Endometrium (tissue), 2 donors: ENCODE data around the gene SMAP1.

Source experiments
- FAIRE-seq: peaks from 2 replicates; lab custom pipeline; 2012; peaks lifted over from hg19 to GRCh38; lab: Jason Lieb, UNC
- donor health status: control.
- donor health status: control.

Gene SMAP1

GRCh38 chr6:70843328-70843918 lies 175.7 kb downstream of the SMAP1 start:
- FAIRE-seq = no peak

GRCh38 chr6:70844301-70844700 lies 176.6 kb downstream of the SMAP1 start:
- FAIRE-seq = no peak

- no peak for FAIRE-seq
These were observed 178.6 kb downstream of the SMAP1 start for GRCh38 chr6:70846207-70846835.

DNA sequence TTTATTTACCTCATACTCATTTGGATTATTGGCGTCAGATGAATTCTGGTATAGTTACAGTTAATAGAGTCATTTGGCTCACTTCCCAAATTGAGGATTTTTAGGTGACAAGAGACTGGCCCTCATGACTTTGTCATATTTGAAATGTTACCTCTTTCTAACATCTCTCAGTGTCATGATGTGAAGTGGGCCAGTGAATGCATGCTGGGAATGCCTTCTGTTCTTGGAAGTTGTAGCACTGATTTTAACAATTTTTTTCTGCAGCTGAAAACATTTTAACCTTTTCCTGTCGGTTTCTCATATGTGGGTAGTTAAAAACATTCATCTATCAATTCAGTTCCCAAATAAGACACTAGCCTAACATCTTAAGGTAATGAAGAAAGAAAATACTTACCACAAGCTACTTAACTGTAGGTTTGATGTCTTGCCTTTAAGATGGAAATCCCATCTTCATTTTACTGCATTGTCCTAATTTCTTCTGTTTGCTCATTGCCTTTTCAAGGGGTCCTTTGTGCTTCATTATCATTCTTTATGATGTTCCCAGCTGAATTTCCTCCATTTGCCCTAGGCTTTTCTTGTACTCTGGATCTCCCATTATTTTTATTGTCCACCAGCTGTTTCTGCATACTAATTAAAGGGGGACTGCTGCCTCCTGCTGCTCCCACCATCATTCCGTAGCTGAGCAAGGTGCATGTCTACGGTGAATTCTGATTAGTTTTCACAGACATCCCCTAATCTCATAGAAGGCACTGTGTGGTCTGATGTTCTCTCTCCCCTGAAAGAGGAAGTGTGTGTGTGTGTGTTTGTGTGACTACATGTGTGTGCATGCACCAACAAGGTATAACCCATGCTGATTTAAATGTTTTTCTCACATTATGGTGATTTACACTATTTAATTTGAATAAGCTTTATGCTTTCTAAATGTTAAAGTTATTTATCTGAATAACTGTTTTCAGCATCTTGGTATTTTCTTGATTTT lies 179.7 kb downstream of the SMAP1 start:
- FAIRE-seq = no peak

DNA sequence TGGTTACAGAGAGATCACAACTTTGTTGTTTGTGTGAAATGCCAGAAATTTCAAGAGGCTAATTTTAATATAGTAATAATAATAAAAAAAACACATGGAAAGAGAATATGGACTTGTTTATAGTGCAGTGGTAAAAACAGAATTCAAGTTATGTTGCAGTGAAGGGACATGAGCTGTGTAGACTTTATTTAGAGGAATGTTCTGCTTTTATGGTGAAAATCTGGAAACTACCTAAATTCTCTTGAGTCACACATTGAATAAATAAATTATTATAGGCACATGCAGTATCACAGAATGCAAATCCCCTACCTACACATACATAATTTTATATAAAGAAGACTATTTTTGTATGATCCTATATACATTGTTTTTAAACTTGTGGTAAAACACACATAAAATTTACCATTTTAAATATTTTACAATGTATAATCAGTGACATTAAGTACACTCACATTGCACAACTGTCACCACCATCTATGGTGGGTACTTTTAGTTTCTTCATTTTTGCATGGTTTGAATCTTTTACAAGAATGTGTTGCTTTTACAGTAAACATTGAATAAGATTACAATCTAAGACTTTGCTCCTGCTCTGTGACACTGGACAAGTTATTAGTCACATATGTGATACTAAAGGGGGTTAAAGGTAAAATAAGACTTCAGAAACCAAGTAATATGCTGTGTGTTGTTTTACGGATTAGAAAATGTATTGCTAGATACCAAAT lies 181.8 kb downstream of the SMAP1 start:
- no peak for FAIRE-seq

DNA sequence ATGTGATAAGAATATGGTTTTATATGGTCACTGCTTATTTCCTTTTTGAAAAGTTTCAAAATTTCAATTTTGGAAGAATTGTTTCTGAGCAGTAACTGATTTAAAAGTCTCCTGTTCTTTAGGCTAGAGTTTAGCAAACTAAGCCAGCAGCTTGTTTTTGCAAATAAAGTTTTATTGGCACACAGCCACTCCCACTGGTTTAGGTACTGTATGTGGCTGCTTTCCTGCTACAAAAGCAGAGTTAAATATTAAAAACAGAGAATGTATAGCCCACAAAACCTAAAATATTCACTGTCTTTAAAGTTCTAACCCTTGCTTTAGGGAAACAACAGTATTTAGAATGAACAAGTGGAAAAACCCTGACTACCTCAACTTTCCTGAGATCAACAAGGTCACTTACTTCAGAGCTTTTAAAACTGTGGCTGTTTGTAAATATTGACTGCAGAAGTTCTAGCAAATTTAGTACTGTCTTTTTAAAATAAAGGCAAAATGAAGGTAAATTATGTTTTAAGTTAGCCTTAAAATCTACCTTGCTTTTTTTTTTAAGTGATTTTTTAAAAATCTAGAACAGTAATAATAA lies 185.1 kb downstream of the SMAP1 start:
- no peak for FAIRE-seq

DNA sequence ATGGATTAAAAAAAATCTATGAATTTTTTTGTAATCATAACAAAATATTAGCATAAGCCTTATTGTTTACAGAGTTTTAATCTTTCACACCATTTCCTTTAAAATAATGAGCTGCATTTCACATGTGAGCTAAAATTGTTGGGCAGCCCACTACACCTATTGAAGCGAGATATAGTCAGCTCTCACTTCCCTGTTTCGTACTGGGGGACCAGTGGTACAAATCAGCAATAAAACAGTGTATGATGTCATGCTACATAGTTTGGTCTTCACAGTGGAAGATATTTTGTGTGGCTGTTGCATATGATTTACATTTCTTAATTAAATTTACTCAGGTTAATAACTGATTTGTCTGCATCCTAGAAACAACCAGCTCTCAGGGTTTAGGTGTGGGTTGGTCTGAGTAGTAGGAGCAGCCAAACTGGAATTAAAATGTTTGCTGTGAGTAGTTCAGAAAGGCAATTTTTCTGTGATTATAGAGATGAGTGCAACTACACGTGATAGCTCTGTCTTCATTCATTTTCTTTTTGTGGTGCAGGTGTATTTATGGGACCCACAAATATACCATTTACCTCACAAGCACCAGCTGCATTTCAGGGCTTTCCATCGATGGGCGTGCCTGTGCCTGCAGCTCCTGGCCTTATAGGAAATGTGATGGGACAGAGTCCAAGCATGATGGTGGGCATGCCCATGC lies 189.8 kb downstream of the SMAP1 start:
- FAIRE-seq = no peak

- no peak for FAIRE-seq
These were observed 192.4 kb downstream of the SMAP1 start for GRCh38 chr6:70860045-70860444.

GRCh38 chr6:70860920-70861319 lies 193.2 kb downstream of the SMAP1 start:
- no peak for FAIRE-seq

DNA sequence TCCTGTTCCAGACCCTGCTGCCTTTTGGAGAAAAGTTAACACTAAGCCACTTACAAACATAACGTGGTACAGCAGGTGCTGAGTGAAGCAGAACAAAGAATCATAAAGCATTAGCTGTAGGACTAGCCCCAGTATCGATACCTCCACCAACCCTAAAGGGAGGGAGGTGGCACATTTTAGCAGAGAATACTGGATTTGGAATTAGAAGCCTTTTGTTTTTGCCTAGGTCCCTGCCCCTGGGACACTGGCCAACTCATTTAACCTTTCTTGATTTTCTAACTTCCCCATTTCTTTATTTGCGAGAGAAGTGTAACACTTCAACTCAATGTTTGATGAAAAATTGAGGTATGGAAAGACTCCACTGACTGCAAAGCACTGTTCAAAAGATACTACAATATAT lies 195.7 kb downstream of the SMAP1 start:
- FAIRE-seq = no peak

GRCh38 chr6:70864401-70864800 lies 196.7 kb downstream of the SMAP1 start:
- no peak for FAIRE-seq

GRCh38 chr6:70872469-70872868 lies 204.8 kb downstream of the SMAP1 start:
- FAIRE-seq = no peak

- FAIRE-seq = no peak
These were observed 206.7 kb downstream of the SMAP1 start for GRCh38 chr6:70874181-70874913.

- FAIRE-seq = no peak
These were observed 211.8 kb downstream of the SMAP1 start for GRCh38 chr6:70879496-70879895.

- FAIRE-seq = peak; percentile 4
These were observed 216.6 kb downstream of the SMAP1 start for GRCh38 chr6:70884074-70884983.

DNA sequence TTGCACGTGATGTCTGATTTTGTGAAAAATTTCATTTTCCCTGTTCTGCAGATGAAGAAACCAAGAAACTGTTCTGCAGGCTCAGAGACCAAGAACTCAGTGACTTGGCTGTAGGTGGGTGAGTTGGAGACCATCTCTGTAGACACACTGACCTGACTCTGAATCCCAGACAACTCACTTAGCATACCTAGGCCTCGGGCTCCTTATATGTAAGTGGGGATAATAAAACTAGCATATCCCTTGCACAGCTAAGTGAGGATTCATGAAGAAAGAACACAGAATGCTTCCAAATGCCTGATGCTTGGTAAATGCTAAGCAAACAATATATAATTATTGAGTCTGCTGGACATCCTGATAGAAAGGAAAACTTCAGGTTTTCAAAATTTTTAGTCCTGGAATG lies 218.4 kb downstream of the SMAP1 start:
- FAIRE-seq = no peak

DNA sequence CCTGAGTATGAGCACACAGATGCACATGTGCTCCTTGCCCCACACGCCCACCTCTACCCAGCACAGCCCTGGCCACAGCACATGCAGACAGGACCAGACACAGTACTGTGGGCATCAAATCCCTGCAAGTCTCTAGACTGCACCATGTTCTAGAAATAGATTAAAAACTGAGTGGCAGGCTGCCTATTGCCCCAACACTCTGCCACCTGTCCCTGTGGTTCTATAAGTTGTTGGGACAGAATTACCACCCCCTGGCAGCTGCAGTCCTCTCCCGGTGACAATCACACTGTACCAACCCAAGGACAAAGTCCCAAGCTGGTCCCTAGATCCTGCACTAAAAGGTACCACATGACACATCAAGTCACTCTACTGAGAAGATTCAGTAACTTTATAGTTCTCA lies 219.0 kb downstream of the SMAP1 start:
- FAIRE-seq = no peak

DNA sequence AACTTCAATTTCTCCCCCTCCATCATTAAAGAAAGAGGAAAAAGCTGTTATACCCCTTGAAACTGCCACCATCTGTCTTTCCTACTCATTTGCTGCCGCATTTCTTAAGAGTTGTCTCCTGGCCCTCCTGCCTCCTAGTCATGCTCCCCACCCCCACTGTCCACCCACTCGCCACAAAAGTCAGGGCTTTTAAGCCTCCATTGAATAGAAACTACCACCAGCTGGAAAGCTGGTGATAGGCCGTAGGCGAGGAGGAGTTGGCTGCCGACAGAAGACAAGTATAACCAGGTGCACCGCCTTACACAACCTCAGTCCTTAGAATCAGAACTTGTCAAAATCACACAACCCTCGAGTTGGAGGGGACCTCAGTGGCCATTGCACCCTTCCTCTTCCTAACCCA lies 221.6 kb downstream of the SMAP1 start:
- FAIRE-seq = no peak

DNA sequence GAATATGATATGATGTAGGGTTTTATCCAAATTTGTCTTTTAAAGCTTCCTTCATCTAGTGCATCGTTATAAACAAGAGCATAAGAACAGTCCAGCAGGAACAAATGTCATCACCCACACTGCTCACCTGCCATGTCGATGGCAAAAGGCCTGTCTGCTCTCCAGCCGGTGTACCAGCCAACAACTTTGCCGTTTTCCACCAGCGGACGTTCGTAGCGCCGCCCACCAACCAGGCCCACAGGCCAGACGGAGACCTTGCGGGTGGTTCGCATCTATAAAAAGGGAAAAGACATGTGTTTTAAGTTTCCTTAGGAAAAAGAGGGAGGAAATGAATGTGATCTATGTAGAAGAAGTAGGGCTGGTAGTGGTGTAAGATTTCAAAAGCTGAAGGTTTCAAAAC lies 226.3 kb downstream of the SMAP1 start:
- no peak for FAIRE-seq

- FAIRE-seq = no peak
These were observed 232.4 kb downstream of the SMAP1 start for GRCh38 chr6:70900047-70900446.
